Body of pancreas (tissue), 4 donors: ENCODE results near the gene PRSS2. TPM values are rescaled to one million over a fixed set of nuclear protein-coding genes. Genes with fewer than 3 reads are reported as not detected.

Source experiments
- ATAC-seq: fragments of 150-250 bp; one replicate; pipeline ENCODE4 v1.9.1; 2016
- DNase-seq, 4 donors: peaks; one replicate each; pipeline ENCODE4 v3.0.0-alpha.2; 2019
- H3K27ac ChIP-seq, 4 donors: fragments of 200-600 bp; sonication (generic); 1 replicate in 3 of 4; 2 replicates in 1 of 4; pipeline versions ENCODE4 v1.5.1 to v1.6.1; 2016 to 2019; ENCODE audit warnings: mild to moderate bottlenecking in 1 of 4, mixed read lengths in 1 of 4, moderate library complexity in 1 of 4
- H3K27me3 ChIP-seq, 2 donors: fragments of 200-600 bp; sonication (generic); one replicate each; pipeline ENCODE4 v1.6.0; 2016; ENCODE audit warnings: mild to moderate bottlenecking in 1 of 2
- H3K36me3 ChIP-seq, 2 donors: fragments of 200-600 bp; sonication (generic); replicated peaks in 1 of 2; 2 replicates each; pipeline ENCODE4 v1.5.1; 2016; ENCODE audit warnings: low read depth in 2 of 2; ENCODE audit not compliant: insufficient read depth in 1 of 2
- H3K4me1 ChIP-seq: fragments of 200-600 bp; sonication (generic); one replicate; pipeline ENCODE4 v1.6.0; 2016
- H3K4me3 ChIP-seq, 2 donors: fragments of 200-600 bp; sonication (generic); 1 replicate in 1 of 2; 2 replicates in 1 of 2; pipeline ENCODE4 v1.5.1; 2016 to 2019
- H3K9me3 ChIP-seq, 3 donors: fragments of 200-600 bp; sonication (generic); 1 replicate in 2 of 3; 2 replicates in 1 of 3; pipeline ENCODE4 v1.5.1; 2016
- POLR2A ChIP-seq, 3 donors: fragments of 450-650 bp; IDR thresholded peaks; one replicate each; pipeline ENCODE4 v1.6.1; 2016; ENCODE audit warnings: antibody characterized with exemption in 3 of 3, mild to moderate bottlenecking in 2 of 3
- WGBS, 2 donors: methylation state at CpG; one replicate each; pipeline ENCODE4 v1.1.5; 2017; 5-methylcytosine and 5-hydroxymethylcytosine counted together
- intact Hi-C: fragments of 100-400 bp; cut with DNase I; formaldehyde crosslinking; loops from one replicate; pipeline ENCODE4 v1.15.1; 2023
- total RNA-seq, 2 donors: library from RNA; depleted of rRNA; stranded (reverse); fragments of >200 nt; gene quantifications; one replicate each; pipeline ENCODE4 v1.1.0, GENCODE V29; 2016
- TF ChIP-seq, protein P1 (sequence below), 7 experiments: fragments of 450-650 bp in 4 of 7; fragments of 200-600 bp in 3 of 7; sonication (generic) in 3 of 7; IDR thresholded peaks; one replicate each; pipeline ENCODE4 v1.5.1; 2016 to 2019; ENCODE audit warnings: antibody characterized with exemption in 7 of 7

Gene PRSS2
- total RNA-seq, 2 donors from 2014 or later: 15,993 to 74,693 TPM

DNA sequence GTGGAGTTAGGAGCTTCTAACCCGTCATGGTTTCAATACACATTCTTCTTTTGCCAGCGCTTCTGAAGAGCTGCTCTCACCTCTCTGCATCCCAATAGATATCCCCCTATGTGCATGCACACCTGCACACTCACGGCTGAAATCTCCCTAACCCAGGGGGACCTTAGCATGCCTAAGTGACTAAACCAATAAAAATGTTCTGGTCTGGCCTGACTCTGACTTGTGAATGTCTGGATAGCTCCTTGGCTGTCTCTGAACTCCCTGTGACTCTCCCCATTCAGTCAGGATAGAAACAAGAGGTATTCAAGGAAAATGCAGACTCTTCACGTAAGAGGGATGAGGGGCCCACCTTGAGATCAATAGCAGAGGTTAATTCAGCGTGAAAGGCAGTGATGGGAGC is 22.4 kb downstream of the PRSS2 start:
- intact Hi-C loops: no loop called here
- H3K27ac ChIP-seq: no peak overlapping the region
- H3K4me3 ChIP-seq: no peak overlapping the region
- no peaks in the 10 kb centered on the region for H3K36me3 ChIP-seq
- peaks cover 0 to 17% of the 10 kb centered on the region in 2 donors for H3K27me3 ChIP-seq
- ATAC-seq: no peak
- TF ChIP-seq POLR2A (IDR thresholded peaks at IDR 0.05): no peak
- TF ChIP-seq, protein P1, sequence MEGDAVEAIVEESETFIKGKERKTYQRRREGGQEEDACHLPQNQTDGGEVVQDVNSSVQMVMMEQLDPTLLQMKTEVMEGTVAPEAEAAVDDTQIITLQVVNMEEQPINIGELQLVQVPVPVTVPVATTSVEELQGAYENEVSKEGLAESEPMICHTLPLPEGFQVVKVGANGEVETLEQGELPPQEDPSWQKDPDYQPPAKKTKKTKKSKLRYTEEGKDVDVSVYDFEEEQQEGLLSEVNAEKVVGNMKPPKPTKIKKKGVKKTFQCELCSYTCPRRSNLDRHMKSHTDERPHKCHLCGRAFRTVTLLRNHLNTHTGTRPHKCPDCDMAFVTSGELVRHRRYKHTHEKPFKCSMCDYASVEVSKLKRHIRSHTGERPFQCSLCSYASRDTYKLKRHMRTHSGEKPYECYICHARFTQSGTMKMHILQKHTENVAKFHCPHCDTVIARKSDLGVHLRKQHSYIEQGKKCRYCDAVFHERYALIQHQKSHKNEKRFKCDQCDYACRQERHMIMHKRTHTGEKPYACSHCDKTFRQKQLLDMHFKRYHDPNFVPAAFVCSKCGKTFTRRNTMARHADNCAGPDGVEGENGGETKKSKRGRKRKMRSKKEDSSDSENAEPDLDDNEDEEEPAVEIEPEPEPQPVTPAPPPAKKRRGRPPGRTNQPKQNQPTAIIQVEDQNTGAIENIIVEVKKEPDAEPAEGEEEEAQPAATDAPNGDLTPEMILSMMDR (IDR thresholded peaks at IDR 0.05): no peak
- peaks cover 17% of the 10 kb centered on the region for H3K4me1 ChIP-seq
- 92% methylated on average over 5 of the region's 5 CpGs for WGBS, 2 donors
- no peak for DNase-seq
- H3K9me3 ChIP-seq: no peaks in the 10 kb centered on the region

DNA sequence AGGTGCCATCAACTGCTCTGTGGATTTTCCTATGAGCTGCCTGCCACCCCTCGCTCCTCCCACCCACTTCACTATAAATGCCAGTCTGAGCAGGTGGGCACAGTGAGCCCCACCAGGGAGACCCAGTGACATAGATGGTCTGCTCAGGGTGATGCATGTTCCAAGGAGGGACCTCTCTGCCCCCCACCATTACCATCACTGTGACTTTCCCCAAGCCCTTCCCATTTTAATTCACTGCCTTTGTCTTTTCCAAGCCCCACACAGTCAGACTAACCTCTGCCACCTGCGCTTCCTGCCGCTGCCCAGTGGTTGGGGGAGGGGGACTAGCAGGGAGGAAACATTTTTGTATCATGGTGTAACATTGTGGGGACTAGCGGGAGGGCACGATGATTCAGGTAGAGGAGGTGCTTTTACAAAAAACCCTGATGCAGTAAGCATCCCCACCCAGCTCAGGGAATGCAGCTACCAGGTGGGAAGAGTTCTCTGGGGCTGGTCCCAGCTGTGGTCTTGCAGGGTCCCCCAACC is 24.6 kb downstream of the PRSS2 start:
- H3K27ac ChIP-seq: no peak overlapping the region
- intact Hi-C loops: no loop called here
- TF ChIP-seq, protein P1 (IDR thresholded peaks at IDR 0.05): no peak
- TF ChIP-seq POLR2A (IDR thresholded peaks at IDR 0.05): no peak
- H3K36me3 ChIP-seq: no peaks in the 10 kb centered on the region
- H3K4me3 ChIP-seq: no peak overlapping the region
- DNase-seq (no peak), ATAC-seq (no peak)
- H3K9me3 ChIP-seq: no peaks in the 10 kb centered on the region
- peaks cover 0 to 20% of the 10 kb centered on the region in 2 donors for H3K27me3 ChIP-seq
- peaks cover 17% of the 10 kb centered on the region for H3K4me1 ChIP-seq
- 67 to 68% methylated on average over 5 of the region's 5 CpGs for WGBS, 2 donors

DNA sequence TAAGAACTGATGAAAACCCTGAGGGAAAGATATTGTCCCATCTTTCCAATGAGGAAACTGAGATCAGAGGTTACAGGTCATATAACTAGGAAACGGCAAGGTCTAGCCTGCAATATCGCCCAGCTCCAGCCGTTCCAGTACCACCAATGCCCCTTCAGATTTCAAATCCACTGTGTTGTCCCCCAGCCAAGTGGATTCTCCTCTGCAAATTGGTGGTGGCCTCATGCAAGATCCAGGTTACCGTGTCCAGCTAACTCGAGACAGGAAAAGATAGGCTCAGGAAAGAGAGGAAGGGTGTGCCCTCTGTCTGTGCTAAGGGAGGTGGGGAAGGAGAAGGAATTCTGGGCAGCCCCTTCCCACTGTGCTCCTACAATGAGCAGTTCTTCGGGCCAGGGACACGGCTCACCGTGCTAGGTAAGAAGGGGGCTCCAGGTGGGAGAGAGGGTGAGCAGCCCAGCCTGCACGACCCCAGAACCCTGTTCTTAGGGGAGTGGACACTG is 25.3 kb downstream of the PRSS2 start:
- no peak for TF ChIP-seq POLR2A (IDR thresholded peaks at IDR 0.05)
- TF ChIP-seq, protein P1 (IDR thresholded peaks at IDR 0.05): no peak
- intact Hi-C loops: no loop called here
- 76 to 86% methylated on average over 9 of the region's 9 CpGs for WGBS, 2 donors
- no peak for DNase-seq
- Histone ChIP-seq H3K36me3 (no peaks in the 10 kb centered on the region), H3K27ac (no peak overlapping the region), H3K9me3 (no peaks in the 10 kb centered on the region), H3K4me1 (peaks cover 17% of the 10 kb centered on the region), H3K4me3 (no peak overlapping the region), H3K27me3 (peaks cover 0 to 20% of the 10 kb centered on the region in 2 donors)
- no peak for ATAC-seq

DNA sequence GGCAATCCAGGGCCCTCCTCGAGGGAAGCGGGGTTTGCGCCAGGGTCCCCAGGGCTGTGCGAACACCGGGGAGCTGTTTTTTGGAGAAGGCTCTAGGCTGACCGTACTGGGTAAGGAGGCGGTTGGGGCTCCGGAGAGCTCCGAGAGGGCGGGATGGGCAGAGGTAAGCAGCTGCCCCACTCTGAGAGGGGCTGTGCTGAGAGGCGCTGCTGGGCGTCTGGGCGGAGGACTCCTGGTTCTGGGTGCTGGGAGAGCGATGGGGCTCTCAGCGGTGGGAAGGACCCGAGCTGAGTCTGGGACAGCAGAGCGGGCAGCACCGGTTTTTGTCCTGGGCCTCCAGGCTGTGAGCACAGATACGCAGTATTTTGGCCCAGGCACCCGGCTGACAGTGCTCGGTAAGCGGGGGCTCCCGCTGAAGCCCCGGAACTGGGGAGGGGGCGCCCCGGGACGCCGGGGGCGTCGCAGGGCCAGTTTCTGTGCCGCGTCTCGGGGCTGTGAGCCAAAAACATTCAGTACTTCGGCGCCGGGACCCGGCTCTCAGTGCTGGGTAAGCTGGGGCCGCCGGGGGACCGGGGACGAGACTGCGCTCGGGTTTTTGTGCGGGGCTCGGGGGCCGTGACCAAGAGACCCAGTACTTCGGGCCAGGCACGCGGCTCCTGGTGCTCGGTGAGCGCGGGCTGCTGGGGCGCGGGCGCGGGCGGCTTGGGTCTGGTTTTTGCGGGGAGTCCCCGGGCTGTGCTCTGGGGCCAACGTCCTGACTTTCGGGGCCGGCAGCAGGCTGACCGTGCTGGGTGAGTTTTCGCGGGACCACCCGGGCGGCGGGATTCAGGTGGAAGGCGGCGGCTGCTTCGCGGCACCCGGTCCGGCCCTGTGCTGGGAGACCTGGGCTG is 26.0 kb downstream of the PRSS2 start:
- 28 to 29% methylated on average over 21 to 39 of the region's 74 CpGs for WGBS, 2 donors
- DNase-seq: peak in 1 of 4 donors; percentile 28

More for the DNA sequence above, 26.0 kb downstream of the PRSS2 start:
- no peak overlapping the region for H3K27ac ChIP-seq
- H3K9me3 ChIP-seq: no peaks in the 10 kb centered on the region
- intact Hi-C loops: no loop called here
- H3K4me1 ChIP-seq: peaks cover 17% of the 10 kb centered on the region
- ATAC-seq: peak; percentile 50
- H3K4me3 ChIP-seq: peak overlapping the region; percentile 33 to 40
- peaks cover 0 to 20% of the 10 kb centered on the region in 2 donors for H3K27me3 ChIP-seq
- TF ChIP-seq POLR2A (IDR thresholded peaks at IDR 0.05): no peak
- TF ChIP-seq, protein P1 (IDR thresholded peaks at IDR 0.05): no peak
- no peaks in the 10 kb centered on the region for H3K36me3 ChIP-seq
